Immature natural killer cell (primary cell): ENCODE measurements around the gene PRKCB. TPM values are rescaled to one million over a fixed set of nuclear protein-coding genes. Genes with fewer than 3 reads are reported as not detected.
A peak's percentile ranks its signal among the peaks of the same experiment; 100 is the strongest.

Experiments
- DNase-seq, 3 donors: peaks; one replicate each; pipeline ENCODE4 v3.0.0; 2022; ENCODE audit warnings: mixed read lengths in 1 of 3
- H3K27ac Mint-ChIP-seq, 6 donors: one replicate each; pipeline ENCODE4 v1.8.0; 2020; ENCODE audit warnings: mixed read lengths in 6 of 6, mild to moderate bottlenecking in 5 of 6, inconsistent platforms in 4 of 6, moderate library complexity in 3 of 6
- H3K27me3 Mint-ChIP-seq, 3 donors: one replicate each; pipeline ENCODE4 v1.8.0; 2020 to 2021; ENCODE audit warnings: low read depth in 3 of 3, mild to moderate bottlenecking in 3 of 3, mixed read lengths in 3 of 3, moderate library complexity in 3 of 3, inconsistent platforms in 1 of 3
- H3K36me3 Mint-ChIP-seq, 3 donors: one replicate each; pipeline ENCODE4 v1.8.0; 2020; ENCODE audit warnings: mixed read lengths in 3 of 3, inconsistent platforms in 2 of 3, mild to moderate bottlenecking in 2 of 3
- H3K4me1 Mint-ChIP-seq, 2 donors: one replicate each; pipeline ENCODE4 v1.8.0; 2020; ENCODE audit warnings: inconsistent platforms in 2 of 2, mild to moderate bottlenecking in 2 of 2, mixed read lengths in 2 of 2, moderate library complexity in 1 of 2
- H3K4me3 Mint-ChIP-seq, 5 donors: one replicate each; pipeline ENCODE4 v1.8.0; 2020; ENCODE audit warnings: mild to moderate bottlenecking in 5 of 5, mixed read lengths in 5 of 5, inconsistent platforms in 3 of 5, moderate library complexity in 3 of 5
- H3K9me3 Mint-ChIP-seq, 6 donors: one replicate each; pipeline ENCODE4 v1.8.0; 2020; ENCODE audit warnings: mild to moderate bottlenecking in 6 of 6, mixed read lengths in 6 of 6, inconsistent platforms in 4 of 6, moderate library complexity in 3 of 6
- polyA plus RNA-seq, 3 donors: library from polyadenylated mRNA; unstranded; fragments of 300-500 nt; fragmentation: Illumina TruSeq; gene quantifications; one replicate each; pipeline ENCODE4 v1.2.3, GENCODE V29; 2021

PRKCB gene
- polyA plus RNA-seq, 3 donors from 2014 or later: 78.7 to 110 (median 104) TPM

DNA sequence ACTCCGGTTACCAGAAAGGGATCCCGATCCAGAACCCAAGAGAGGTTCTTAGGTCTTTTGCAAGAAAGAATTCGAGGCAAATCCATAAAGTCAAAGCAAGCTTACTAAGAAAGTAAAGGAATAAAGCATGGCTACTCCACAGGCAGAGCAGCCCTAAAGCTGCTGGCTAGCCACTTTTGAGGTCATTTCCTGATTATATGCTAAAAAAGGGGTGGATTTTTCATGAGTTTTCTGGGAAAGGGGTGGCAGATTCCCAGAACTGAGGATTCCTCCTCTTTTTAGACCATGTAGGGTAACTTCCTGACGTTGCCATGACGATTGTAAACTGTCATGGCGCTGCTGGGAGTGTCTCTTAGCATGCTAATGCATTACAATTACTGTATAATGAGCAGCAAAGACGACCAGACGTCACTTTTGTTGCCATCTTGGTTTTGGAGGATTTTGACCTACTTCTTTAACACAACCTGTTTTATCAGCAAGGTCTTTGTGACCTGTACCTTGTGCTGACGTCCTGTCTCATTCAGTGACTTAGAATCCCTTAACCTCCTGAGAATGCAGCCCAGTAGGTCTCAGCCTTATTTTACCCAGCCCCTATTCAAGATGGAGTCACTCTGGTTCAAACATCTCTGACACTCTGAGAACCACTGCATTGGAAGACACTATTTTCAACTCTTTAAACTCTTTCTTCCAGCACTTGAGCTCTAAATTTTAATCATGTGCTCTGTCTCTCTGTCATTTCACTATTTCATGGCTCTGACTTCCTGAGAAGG is 216.7 kb downstream of the PRKCB start:
- no peak for DNase-seq
- Mint-ChIP-seq H3K27ac (peak overlapping the region in 2 of 6 donors; percentile 32 to 36), H3K27me3 (peaks cover 0 to 2% (median 0%) of the 10 kb centered on the region in 3 donors), H3K9me3 (no peaks in the 10 kb centered on the region), H3K4me1 (peaks cover 33 to 74% of the 10 kb centered on the region in 2 donors), H3K4me3 (no peak overlapping the region), H3K36me3 (peaks cover 0 to 17% (median 10%) of the 10 kb centered on the region in 3 donors)

DNA sequence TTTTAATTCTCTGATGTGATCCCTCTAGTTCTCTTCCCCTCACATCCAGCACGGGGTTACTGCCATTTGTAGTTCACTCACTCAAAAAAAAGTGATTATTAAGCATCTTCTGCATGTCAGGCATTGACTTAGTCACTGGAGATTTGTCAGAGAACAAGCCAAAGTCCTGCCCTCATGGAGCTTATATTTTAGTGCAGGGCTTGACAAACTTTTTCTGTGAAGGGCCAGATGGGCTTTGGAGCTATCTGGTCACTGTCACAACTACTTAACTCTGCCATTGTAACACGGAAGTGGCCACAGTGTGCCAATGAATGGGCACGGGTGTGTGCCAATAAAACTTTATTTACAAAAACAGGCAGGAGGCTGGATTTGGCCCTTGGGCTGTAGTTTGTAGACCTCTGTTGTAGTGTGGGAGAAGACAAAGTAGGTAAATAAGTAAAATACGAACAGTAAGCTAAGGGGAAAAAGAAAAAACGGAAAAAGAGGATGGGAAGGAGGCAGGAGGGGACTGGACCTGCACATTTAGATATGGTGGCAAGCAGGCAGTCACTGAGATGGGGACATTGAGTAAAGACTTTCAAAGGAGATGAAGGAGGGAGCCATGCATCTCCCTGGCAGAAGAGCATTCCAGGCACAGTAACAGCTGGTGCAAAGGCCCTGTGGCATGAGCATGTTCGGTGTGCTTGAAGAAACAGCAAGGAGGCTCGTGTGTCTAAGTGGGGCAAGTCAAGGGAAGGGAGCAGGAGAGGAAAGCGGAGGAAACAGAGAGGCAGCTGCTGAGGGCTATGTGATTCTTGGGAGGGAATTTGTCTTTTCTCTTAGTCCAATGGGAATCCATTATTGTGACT is 217.5 kb downstream of the PRKCB start:
- H3K4me3 Mint-ChIP-seq: no peak overlapping the region
- no peaks in the 10 kb centered on the region for H3K9me3 Mint-ChIP-seq
- peak overlapping the region in 2 of 6 donors; percentile 32 to 36 for H3K27ac Mint-ChIP-seq
- H3K27me3 Mint-ChIP-seq: peaks cover 2 to 3% (median 3%) of the 10 kb centered on the region in 3 donors
- no peak for DNase-seq
- H3K36me3 Mint-ChIP-seq: peaks cover 0 to 17% (median 10%) of the 10 kb centered on the region in 3 donors
- H3K4me1 Mint-ChIP-seq: peaks cover 31 to 76% of the 10 kb centered on the region in 2 donors

DNA sequence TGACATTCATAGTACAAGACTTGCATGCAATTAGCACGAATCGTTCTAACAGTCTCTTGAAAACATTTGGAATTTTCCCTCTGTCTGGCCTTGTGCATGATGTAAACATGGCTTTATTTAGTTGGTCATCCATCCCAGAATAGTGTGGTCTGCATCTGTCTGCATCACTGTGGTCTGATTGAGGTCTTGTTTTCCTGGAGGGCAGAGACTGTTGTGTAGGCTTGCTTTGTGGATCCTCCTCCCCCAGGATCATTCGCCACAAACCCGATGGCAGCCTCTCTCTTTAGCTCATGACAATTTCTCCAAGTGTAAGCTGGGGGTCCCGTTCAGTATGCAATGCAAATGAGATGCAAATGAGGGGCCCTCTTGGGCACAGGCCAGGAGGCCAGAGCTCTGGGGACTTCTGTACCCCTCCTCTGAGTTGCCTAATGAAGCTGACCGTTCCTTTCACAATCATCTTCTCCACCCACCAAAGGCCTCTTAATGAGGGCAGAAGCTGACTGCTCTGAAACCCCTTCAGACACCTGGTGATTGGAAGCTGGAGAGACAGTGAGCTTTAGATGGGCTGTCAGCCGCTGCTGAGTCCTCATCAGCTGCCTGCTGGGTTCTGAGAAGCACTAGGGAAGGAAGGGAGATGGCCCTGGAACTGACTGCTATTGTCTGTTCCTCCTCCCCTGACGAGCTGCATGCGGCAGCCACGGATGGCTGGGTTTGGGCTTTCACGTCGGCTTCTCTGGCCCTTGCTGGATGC is 219.1 kb downstream of the PRKCB start:
- DNase-seq: no peak
- Mint-ChIP-seq H3K27ac (peak overlapping the region in 1 of 6 donors; percentile 36), H3K9me3 (no peaks in the 10 kb centered on the region), H3K27me3 (peaks cover 2 to 6% (median 6%) of the 10 kb centered on the region in 3 donors), H3K4me1 (peaks cover 26 to 74% of the 10 kb centered on the region in 2 donors), H3K36me3 (peaks cover 0 to 14% (median 5%) of the 10 kb centered on the region in 3 donors), H3K4me3 (no peak overlapping the region)

DNA sequence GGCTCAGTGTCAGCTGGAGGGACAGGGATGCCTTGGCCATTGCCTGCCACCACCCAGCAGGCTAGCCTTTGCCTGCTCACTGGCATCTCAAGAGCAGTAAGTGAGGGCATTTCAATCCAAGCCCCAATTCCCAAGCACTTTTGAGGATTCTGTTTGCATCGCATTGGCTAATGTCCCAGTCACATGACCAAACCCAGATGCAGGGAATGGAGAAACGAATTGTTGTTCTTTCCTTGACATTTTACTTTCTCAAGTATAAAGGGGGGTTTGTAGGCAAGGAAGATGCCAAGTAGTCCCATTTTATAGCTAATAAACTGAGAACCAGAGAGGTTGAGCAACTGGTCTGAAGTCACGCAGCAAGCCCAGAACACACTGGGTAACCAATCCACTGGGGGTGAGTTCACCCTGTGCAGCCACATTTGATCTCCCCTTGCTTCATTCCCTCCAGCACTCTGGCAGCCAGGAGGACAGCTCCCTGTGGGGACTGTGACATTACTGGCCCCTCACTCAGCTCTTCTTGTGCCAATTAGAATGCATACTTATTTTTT is 226.6 kb downstream of the PRKCB start:
- DNase-seq: no peak
- Mint-ChIP-seq H3K27ac (peak overlapping the region in 5 of 6 donors; percentile 47 to 78 (median 53)), H3K27me3 (peaks cover 2 to 6% (median 5%) of the 10 kb centered on the region in 3 donors), H3K4me3 (no peak overlapping the region), H3K36me3 (peaks cover 14 to 16% (median 15%) of the 10 kb centered on the region in 3 donors), H3K4me1 (peaks cover 19 to 53% of the 10 kb centered on the region in 2 donors), H3K9me3 (peaks cover 0 to 2% (median 0%) of the 10 kb centered on the region in 6 donors)

DNA sequence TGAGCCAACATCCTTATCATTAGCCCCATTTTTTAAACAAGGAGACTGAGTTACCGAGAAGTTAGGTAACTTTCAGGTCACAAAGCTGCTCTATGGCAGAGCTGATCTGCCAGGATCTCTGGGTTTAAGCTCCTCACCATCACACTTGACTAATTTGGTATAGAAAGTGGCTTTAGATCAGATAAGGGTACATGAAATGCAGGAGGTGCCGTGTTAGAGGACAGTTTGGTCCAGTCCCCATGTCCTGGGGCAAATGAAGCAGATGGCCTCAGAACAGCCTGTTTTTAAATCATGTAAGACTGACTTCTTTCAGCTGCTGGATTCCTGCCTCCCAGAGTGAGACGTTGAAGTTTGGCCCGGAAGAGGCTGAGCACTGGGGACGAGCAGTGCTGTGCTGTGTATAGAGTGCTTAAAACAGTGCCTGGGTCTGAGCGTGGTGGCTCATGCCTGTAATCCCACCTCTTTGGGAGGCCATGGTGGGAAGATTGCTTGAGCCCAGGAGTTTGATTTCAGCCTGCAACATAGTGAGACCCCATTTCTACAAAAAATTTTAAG is 233.3 kb downstream of the PRKCB start:
- Mint-ChIP-seq H3K27ac (peak overlapping the region in 2 of 6 donors; percentile 42 to 43), H3K36me3 (peaks cover 7 to 9% (median 8%) of the 10 kb centered on the region in 3 donors), H3K4me3 (no peak overlapping the region), H3K27me3 (no peaks in the 10 kb centered on the region), H3K4me1 (peaks cover 18 to 51% of the 10 kb centered on the region in 2 donors), H3K9me3 (no peaks in the 10 kb centered on the region)
- DNase-seq: no peak

DNA sequence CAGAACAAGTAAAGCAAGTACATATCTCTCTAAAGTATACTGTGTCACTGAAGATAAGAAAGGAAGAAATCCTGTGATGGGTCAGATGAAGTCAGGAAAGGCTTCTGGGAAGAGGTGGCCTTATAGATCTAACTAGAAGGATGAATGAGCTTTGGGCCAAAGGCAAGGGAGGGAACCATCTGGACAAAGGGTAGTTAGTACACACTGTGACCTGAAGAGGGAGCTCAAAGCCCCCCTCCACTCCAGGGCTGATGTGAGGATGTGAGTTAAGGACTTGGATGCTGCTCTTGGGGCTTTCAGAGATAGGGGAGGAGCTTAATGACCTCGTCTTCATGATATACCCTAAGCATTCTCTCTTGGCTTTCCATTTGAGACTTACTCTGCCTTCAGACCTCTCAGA is 235.1 kb downstream of the PRKCB start:
- H3K9me3 Mint-ChIP-seq: no peaks in the 10 kb centered on the region
- H3K4me1 Mint-ChIP-seq: peaks cover 30 to 65% of the 10 kb centered on the region in 2 donors
- DNase-seq: peak in 2 of 3 donors; percentile 8 to 10
- peaks cover 0 to 4% (median 3%) of the 10 kb centered on the region in 3 donors for H3K36me3 Mint-ChIP-seq
- H3K27me3 Mint-ChIP-seq: no peaks in the 10 kb centered on the region
- H3K4me3 Mint-ChIP-seq: no peak overlapping the region
- H3K27ac Mint-ChIP-seq: peak overlapping the region in 1 of 6 donors; percentile 31

DNA sequence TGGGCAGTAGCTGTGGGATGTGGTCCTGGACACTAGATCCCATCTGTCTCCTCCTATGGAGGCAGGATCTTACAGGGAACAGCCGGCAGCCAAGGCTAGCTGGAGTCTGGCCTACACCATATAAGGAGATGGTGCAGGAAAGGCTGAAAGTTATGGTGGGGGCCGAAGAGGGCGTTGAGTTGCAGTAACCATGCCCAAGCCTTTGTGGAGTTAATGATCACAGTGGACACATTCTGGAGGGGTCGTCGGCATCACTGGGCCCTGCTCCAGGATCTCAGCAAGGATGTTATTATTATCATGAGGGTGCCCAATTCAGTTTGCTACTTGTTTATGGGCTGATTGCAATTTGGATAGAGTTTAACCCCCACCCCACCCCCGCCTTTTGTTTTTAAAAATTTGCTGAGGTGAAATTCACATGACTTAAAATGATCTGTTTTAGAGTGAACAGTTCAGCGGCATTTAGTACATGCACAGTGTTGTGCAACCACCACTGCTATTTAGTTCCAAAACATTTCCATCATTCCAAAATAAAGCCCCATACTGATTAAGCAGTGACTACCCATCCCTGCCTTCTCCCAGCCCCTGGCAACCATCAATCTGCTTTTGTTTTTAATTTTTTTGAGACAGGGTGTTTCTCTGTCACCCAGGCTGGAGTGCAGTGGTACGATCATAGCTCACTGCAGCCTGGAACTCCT is 236.0 kb downstream of the PRKCB start:
- H3K27me3 Mint-ChIP-seq: peaks cover 0 to 2% (median 0%) of the 10 kb centered on the region in 3 donors
- H3K27ac Mint-ChIP-seq: peak overlapping the region in 2 of 6 donors; percentile 26 to 45
- peaks cover 0 to 4% (median 3%) of the 10 kb centered on the region in 3 donors for H3K36me3 Mint-ChIP-seq
- H3K4me1 Mint-ChIP-seq: peaks cover 39 to 71% of the 10 kb centered on the region in 2 donors
- no peak for DNase-seq
- no peak overlapping the region for H3K4me3 Mint-ChIP-seq
- no peaks in the 10 kb centered on the region for H3K9me3 Mint-ChIP-seq

DNA sequence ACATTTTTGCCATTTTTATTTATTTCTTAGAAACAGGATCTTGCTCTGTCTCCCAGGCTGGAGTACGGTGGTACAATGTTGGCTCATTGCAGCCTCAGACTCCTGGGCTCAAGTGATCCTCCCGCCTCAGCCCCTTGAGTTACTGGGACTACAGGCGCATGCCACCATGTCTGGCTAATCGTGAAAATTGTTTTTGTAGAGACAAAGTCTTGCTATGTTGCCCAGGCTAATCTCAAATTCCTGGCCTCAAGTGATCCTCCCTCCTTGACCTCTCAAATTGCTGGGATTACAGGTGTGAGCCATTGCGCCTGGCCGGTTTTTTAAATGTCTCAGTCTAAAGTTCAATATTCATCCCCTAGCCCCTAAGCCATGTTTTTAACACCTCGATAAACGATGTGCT is 237.5 kb downstream of the PRKCB start:
- H3K27me3 Mint-ChIP-seq: peaks cover 0 to 2% (median 0%) of the 10 kb centered on the region in 3 donors
- peaks cover 42 to 78% of the 10 kb centered on the region in 2 donors for H3K4me1 Mint-ChIP-seq
- H3K36me3 Mint-ChIP-seq: peaks cover 0 to 4% (median 3%) of the 10 kb centered on the region in 3 donors
- no peaks in the 10 kb centered on the region for H3K9me3 Mint-ChIP-seq
- peak overlapping the region in 2 of 6 donors; percentile 25 to 38 for H3K27ac Mint-ChIP-seq
- no peak overlapping the region for H3K4me3 Mint-ChIP-seq
- no peak for DNase-seq

DNA sequence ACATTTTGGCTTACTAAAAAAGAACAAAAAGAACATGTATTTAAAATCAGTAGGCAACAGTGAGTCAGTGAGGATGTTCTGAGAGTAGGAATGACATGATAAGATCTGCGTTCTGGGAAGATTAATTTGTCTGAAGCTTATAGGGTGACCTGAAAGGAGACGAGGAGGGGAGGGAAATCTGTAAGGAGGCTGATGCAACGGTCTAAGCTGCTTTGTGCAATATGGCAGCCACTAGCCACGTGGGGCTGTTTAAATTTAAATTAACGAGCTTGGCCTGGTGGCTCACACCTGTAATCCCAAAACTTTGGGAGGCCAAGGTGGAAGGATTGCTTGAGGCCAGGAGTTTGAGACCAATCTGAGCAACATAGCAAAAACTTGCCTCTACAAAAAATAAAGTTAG is 238.8 kb downstream of the PRKCB start:
- Mint-ChIP-seq H3K4me1 (peaks cover 49 to 80% of the 10 kb centered on the region in 2 donors), H3K36me3 (peaks cover 0 to 3% (median 0%) of the 10 kb centered on the region in 3 donors), H3K4me3 (no peak overlapping the region), H3K9me3 (no peaks in the 10 kb centered on the region), H3K27ac (peak overlapping the region in 1 of 6 donors; percentile 1), H3K27me3 (peaks cover 0 to 2% (median 2%) of the 10 kb centered on the region in 3 donors)
- DNase-seq: no peak

DNA sequence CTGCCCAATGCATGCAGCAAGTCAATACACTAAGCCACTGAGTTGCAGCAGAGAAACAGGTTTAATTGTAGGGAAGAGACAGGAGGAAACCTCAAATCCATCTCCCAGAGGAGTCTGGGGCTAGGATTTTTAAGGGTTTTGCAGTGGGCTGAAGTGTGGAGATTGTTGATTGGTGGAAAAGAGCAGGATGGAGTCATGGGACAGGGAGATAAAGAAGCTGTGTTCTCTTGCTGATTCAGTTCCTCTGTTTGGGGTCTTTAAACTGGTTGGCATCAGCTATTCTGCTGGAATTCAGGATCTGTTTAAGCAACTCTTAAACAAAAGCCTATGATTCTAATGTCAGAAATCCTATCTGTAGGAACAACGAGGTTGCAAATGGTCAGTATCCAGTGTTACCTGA is 239.5 kb downstream of the PRKCB start:
- DNase-seq: no peak
- Mint-ChIP-seq H3K4me3 (no peak overlapping the region), H3K27me3 (peaks cover 0 to 4% (median 2%) of the 10 kb centered on the region in 3 donors), H3K4me1 (peaks cover 50 to 85% of the 10 kb centered on the region in 2 donors), H3K27ac (peak overlapping the region in 5 of 6 donors; percentile 3 to 68 (median 48)), H3K36me3 (no peaks in the 10 kb centered on the region), H3K9me3 (no peaks in the 10 kb centered on the region)

DNA sequence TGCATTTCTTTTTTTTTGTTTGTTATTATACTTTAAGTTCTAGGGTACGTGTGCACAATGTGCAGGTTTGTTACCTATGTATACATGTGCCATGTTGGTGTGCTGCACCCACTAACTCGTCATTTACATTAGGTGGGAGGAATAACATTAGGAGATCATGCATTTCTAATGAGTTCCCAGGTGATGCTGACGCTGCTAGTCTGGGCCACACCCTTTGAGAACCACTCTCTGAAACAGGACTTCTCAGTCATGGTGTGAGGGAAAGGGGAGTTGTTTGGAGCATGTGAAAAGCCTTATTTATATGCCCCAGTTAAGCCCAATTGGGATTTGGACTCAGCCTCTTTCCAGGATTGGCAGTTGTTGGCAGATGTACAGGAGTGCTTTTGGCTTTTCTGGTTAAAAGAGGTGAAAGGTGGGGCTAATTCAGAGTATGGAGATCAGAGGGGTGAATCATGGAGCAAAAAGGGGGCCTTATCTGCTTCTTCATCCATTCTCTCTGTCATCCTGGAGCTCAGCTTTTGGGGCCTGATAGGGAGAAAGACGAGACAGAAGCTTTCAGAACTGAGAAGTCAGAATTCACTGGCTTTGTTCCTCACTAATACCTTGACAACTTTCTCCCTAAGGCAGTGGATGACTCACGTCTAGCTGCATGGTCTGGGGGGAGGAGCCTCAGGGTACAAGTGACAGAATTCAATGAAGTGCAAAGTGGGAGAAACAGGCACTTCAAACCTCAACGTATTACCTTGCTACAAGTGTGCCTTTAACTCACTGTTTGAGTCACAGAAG is 240.3 kb downstream of the PRKCB start:
- H3K36me3 Mint-ChIP-seq: no peaks in the 10 kb centered on the region
- no peak overlapping the region for H3K4me3 Mint-ChIP-seq
- peaks cover 49 to 81% of the 10 kb centered on the region in 2 donors for H3K4me1 Mint-ChIP-seq
- H3K9me3 Mint-ChIP-seq: no peaks in the 10 kb centered on the region
- DNase-seq: no peak
- H3K27ac Mint-ChIP-seq: peak overlapping the region in 4 of 6 donors; percentile 1 to 68 (median 38)
- peaks cover 0 to 5% (median 2%) of the 10 kb centered on the region in 3 donors for H3K27me3 Mint-ChIP-seq

DNA sequence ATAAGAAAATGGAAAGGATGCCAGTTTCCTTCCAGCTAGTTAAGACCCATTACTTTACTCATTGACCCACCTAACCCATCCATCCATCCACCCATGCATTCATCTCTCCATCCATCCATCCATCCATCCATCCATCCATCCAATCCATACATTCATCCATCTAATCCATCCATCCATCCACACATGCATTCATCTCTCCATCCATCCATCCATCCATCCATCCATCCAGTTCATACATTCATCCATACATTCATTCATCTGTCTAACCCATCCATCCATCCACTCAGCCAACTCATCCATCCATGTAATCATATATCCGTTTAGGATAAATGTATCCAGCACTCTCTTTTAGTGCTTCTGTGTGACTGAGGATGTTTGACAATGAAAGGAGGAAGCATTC is 241.5 kb downstream of the PRKCB start:
- H3K9me3 Mint-ChIP-seq: no peaks in the 10 kb centered on the region
- H3K27ac Mint-ChIP-seq: peak overlapping the region in 1 of 6 donors; percentile 25
- DNase-seq: no peak
- no peaks in the 10 kb centered on the region for H3K36me3 Mint-ChIP-seq
- no peak overlapping the region for H3K4me3 Mint-ChIP-seq
- H3K27me3 Mint-ChIP-seq: peaks cover 0 to 5% (median 2%) of the 10 kb centered on the region in 3 donors
- peaks cover 49 to 74% of the 10 kb centered on the region in 2 donors for H3K4me1 Mint-ChIP-seq
